SK-N-SH (cell line): ENCODE results near the gene MARCHF10. TPM values are rescaled to one million over a fixed set of nuclear protein-coding genes. Genes with fewer than 3 reads are reported as not detected.

Experiments used
- CTCF ChIA-PET: fragments of 300-600, 350-600 bp; formaldehyde crosslinking; extraction: SDS; loops from one replicate; lab custom pipeline; 2021; lab: Yijun Ruan, JAX
- POLR2A ChIA-PET: fragments of 350-600 bp; sonication (Branson Sonifier 250); formaldehyde crosslinking; extraction: SDS; loops from one replicate; lab custom pipeline; 2020; ENCODE audit warnings: antibody characterized with exemption, inconsistent platforms; lab: Yijun Ruan, JAX
- DNase-seq: peaks from one replicate; pipeline ENCODE4 v3.0.0; 2012
- H2AFZ ChIP-seq: fragments of 200-600 bp; sonication (generic); 2 replicates; pipeline ENCODE4 v1.8.1; 2016; ENCODE audit warnings: antibody characterized with exemption, mild to moderate bottlenecking, low read depth
- H3F3A ChIP-seq: fragments of 200-600 bp; sonication (generic); replicated peaks from 2 replicates; pipeline ENCODE3; 2016; ENCODE audit warnings: antibody characterized with exemption, mild to moderate bottlenecking; ENCODE audit not compliant: insufficient read depth
- H3K27ac ChIP-seq, 2 experiments: fragments of 200-500 bp in 1 of 2; fragments of 200-600 bp in 1 of 2; sonication (Bioruptor generic) in 1 of 2; sonication (generic), shearing (Covaris generic) in 1 of 2; 2 replicates each; pipeline versions ENCODE4 v1.5.1 to v1.6.1; 2014 to 2016; ENCODE audit warnings: low read depth in 2 of 2, inconsistent platforms in 1 of 2, low read length in 1 of 2, mild to moderate bottlenecking in 1 of 2, mixed read lengths in 1 of 2
- H3K27me3 ChIP-seq: fragments of 200-600 bp; sonication (generic), shearing (Covaris generic); 2 replicates; pipeline ENCODE4 v1.6.1; 2016; ENCODE audit warnings: mixed run types; ENCODE audit not compliant: insufficient read depth
- H3K36me3 ChIP-seq, 2 experiments: fragments of 200-500 bp in 1 of 2; fragments of 200-600 bp in 1 of 2; sonication (Bioruptor generic) in 1 of 2; sonication (generic) in 1 of 2; replicated peaks in 1 of 2; 2 replicates each; pipeline versions ENCODE3 to v1.5.1; 2014 to 2016; ENCODE audit warnings: low read length in 1 of 2, mild to moderate bottlenecking in 1 of 2; ENCODE audit not compliant: insufficient read depth in 2 of 2, control insufficient read depth in 1 of 2
- H3K4me1 ChIP-seq, 2 experiments: fragments of 200-500 bp in 1 of 2; fragments of 200-600 bp in 1 of 2; sonication (Bioruptor generic) in 1 of 2; sonication (generic), shearing (Covaris generic) in 1 of 2; 2 replicates each; pipeline versions ENCODE4 v1.5.1 to v1.6.1; 2014 to 2016; ENCODE audit warnings: low read depth in 1 of 2, low read length in 1 of 2, mixed run types in 1 of 2; ENCODE audit not compliant: insufficient read depth in 2 of 2, control insufficient read depth in 1 of 2
- H3K4me2 ChIP-seq: fragments of 200-600 bp; sonication (generic), shearing (Covaris generic); 2 replicates; pipeline ENCODE4 v1.6.1; 2017; ENCODE audit warnings: mixed run types
- H3K4me3 ChIP-seq, 2 experiments: fragments of 200-500 bp in 1 of 2; fragments of 200-600 bp in 1 of 2; sonication (Bioruptor generic) in 1 of 2; sonication (generic), shearing (Covaris generic) in 1 of 2; 2 replicates each; pipeline versions ENCODE4 v1.5.1 to v1.8.1; 2014 to 2016; ENCODE audit warnings: low read depth in 2 of 2, inconsistent platforms in 1 of 2, low read length in 1 of 2, mild to moderate bottlenecking in 1 of 2, mixed read lengths in 1 of 2, moderate library complexity in 1 of 2
- H3K79me2 ChIP-seq: fragments of 200-600 bp; sonication (generic); 2 replicates; pipeline ENCODE4 v1.8.1; 2017; ENCODE audit warnings: mild to moderate bottlenecking; ENCODE audit not compliant: insufficient read depth
- H3K9ac ChIP-seq: fragments of 200-600 bp; sonication (generic); 2 replicates; pipeline ENCODE4 v1.6.1; 2017; ENCODE audit warnings: mixed run types
- H3K9me2 ChIP-seq: fragments of 200-600 bp; sonication (generic); 2 replicates; pipeline ENCODE4 v1.6.1; 2017; ENCODE audit warnings: mixed run types
- H3K9me3 ChIP-seq: fragments of 200-600 bp; sonication (generic); 2 replicates; pipeline ENCODE4 v1.6.1; 2017; ENCODE audit warnings: mixed run types, mild to moderate bottlenecking, moderate library complexity
- H4K20me1 ChIP-seq: fragments of 200-600 bp; sonication (generic); 2 replicates; pipeline ENCODE4 v1.6.1; 2017; ENCODE audit warnings: mild to moderate bottlenecking, mixed run types; ENCODE audit not compliant: insufficient read depth
- EZH2phosphoT487 ChIP-seq: fragments of 200-600 bp; sonication (generic); IDR thresholded peaks from 2 replicates; pipeline ENCODE4 v1.6.1; 2017; ENCODE audit warnings: low read depth, mixed run types, mild to moderate bottlenecking, antibody characterized with exemption, moderate library complexity, borderline replicate concordance
- FOXJ3 ChIP-seq: sonication (generic); formaldehyde crosslinking; IDR thresholded peaks from 2 replicates; pipeline ENCODE4 v1.5.1; 2020; ENCODE audit warnings: mild to moderate bottlenecking, missing genetic modification reagents
- MEF2A ChIP-seq: IDR thresholded peaks from 2 replicates; pipeline ENCODE4 v1.4.0; 2012; ENCODE audit warnings: low read depth, borderline replicate concordance
- MXI1 ChIP-seq: IDR thresholded peaks from 2 replicates; pipeline ENCODE4 v1.6.1; 2012; ENCODE audit warnings: mild to moderate bottlenecking, low read depth, low read length, improper control_type of control experiment
- NFIC ChIP-seq: IDR thresholded peaks from 2 replicates; pipeline ENCODE4 v1.4.0; 2012; ENCODE audit warnings: borderline replicate concordance
- POLR2AphosphoS5 ChIP-seq: IDR thresholded peaks from 2 replicates; pipeline ENCODE4 v1.6.1; 2012; ENCODE audit warnings: low read depth, low read length
- RAD21 ChIP-seq: IDR thresholded peaks from 2 replicates; pipeline ENCODE4 v1.6.1; 2012; ENCODE audit warnings: mild to moderate bottlenecking, low read length
- RXRA ChIP-seq: IDR thresholded peaks from 2 replicates; pipeline ENCODE4 v1.4.0; 2012; ENCODE audit warnings: low read depth, mild to moderate bottlenecking, borderline replicate concordance
- SIN3A ChIP-seq: IDR thresholded peaks from 2 replicates; pipeline ENCODE4 v1.6.1; 2012; ENCODE audit warnings: low read depth, mild to moderate bottlenecking, low read length, moderate library complexity, borderline replicate concordance
- TCF12 ChIP-seq: IDR thresholded peaks from 2 replicates; pipeline ENCODE4 v1.4.0; 2012
- TEAD4 ChIP-seq: IDR thresholded peaks from 2 replicates; pipeline ENCODE4 v1.4.0; 2012; ENCODE audit warnings: mild to moderate bottlenecking, borderline replicate concordance; ENCODE audit not compliant: insufficient read depth
- YY1 ChIP-seq: IDR thresholded peaks from 2 replicates; pipeline ENCODE4 v1.4.0; 2012; ENCODE audit warnings: low read depth, mild to moderate bottlenecking
- WGBS: methylation state at CpG from one replicate; pipeline ENCODE4 v1.1.6; 2017; ENCODE audit warnings: low lambda C conversion rate; 5-methylcytosine and 5-hydroxymethylcytosine counted together
- polyA plus RNA-seq, 3 experiments: library from polyadenylated mRNA; depleted of rRNA; stranded (reverse); fragments of >200 nt; gene quantifications; 2 replicates each; pipeline ENCODE4 v1.2.3, GENCODE V29; 2012
- TF ChIP-seq, protein P1 (sequence below): IDR thresholded peaks from 2 replicates; pipeline ENCODE4; 2012
- TF ChIP-seq, protein P2 (sequence below): fragments of 150-350 bp; IDR thresholded peaks from 2 replicates; pipeline ENCODE4 v1.6.1; 2016; ENCODE audit warnings: mild to moderate bottlenecking, low read depth, low read length
- TF ChIP-seq, protein P3 (sequence below): IDR thresholded peaks from 2 replicates; pipeline ENCODE4 v1.6.1; 2012; ENCODE audit warnings: mild to moderate bottlenecking, low read depth, low read length, moderate library complexity

Gene MARCHF10
- polyA plus RNA-seq, 1 of the 3 experiments (the other 2 are of a cell fraction) = 0.16 TPM

DNA sequence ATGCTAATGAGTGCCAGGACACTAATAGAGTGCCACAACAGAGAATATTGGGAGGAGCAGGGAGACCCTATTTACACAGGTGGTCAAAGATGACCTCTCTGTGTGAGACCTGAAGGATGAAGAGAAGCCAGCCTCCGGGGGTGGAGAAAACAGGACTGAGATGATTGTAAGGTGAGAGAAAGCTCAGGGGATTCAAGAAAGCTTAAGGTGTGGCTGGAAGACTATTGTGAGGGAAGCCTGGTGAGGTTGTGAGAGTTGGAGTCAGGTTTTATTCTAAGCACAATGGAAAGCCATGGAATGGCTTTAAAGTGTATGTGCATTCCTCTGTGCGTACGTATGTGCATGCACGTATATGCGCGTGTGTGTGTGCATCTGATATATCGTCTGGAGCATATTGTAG is 10.4 kb upstream of the MARCHF10 start:
- WGBS = 95% methylated on average over 7 of the region's 7 CpGs
- Histone ChIP-seq H3K79me2 (no peaks in the 10 kb centered on the region), H3K9me2 (no peaks in the 10 kb centered on the region), H3K27me3 (no peaks in the 10 kb centered on the region), H3K27ac (peak overlapping the region in 1 of 2 experiments; percentile 99; a peak in 2 of 4 replicates), H2AFZ (no peak overlapping the region), H3K9ac (no peak overlapping the region), H3K4me3 (no peak overlapping the region), H3K36me3 (no peaks in the 10 kb centered on the region), H3K9me3 (no peaks in the 10 kb centered on the region), H4K20me1 (no peaks in the 10 kb centered on the region)
- POLR2A ChIA-PET = no interaction called here
- TF ChIP-seq, protein P1, sequence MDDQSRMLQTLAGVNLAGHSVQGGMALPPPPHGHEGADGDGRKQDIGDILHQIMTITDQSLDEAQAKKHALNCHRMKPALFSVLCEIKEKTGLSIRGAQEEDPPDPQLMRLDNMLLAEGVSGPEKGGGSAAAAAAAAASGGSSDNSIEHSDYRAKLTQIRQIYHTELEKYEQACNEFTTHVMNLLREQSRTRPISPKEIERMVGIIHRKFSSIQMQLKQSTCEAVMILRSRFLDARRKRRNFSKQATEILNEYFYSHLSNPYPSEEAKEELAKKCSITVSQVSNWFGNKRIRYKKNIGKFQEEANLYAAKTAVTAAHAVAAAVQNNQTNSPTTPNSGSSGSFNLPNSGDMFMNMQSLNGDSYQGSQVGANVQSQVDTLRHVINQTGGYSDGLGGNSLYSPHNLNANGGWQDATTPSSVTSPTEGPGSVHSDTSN = no peak
- no peak for TF ChIP-seq MEF2A
- TF ChIP-seq YY1 = no peak
- TF ChIP-seq, protein P2, sequence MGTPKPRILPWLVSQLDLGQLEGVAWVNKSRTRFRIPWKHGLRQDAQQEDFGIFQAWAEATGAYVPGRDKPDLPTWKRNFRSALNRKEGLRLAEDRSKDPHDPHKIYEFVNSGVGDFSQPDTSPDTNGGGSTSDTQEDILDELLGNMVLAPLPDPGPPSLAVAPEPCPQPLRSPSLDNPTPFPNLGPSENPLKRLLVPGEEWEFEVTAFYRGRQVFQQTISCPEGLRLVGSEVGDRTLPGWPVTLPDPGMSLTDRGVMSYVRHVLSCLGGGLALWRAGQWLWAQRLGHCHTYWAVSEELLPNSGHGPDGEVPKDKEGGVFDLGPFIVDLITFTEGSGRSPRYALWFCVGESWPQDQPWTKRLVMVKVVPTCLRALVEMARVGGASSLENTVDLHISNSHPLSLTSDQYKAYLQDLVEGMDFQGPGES = no peak
- no peak for TF ChIP-seq TEAD4
- no peak for TF ChIP-seq MXI1
- no peak for TF ChIP-seq RAD21
- no peak for TF ChIP-seq RXRA
- TF ChIP-seq POLR2AphosphoS5 = no peak
- no peak for TF ChIP-seq NFIC
- TF ChIP-seq SIN3A = no peak
- TF ChIP-seq FOXJ3 (CRISPR knock-in tag) = no peak
- TF ChIP-seq, protein P3, sequence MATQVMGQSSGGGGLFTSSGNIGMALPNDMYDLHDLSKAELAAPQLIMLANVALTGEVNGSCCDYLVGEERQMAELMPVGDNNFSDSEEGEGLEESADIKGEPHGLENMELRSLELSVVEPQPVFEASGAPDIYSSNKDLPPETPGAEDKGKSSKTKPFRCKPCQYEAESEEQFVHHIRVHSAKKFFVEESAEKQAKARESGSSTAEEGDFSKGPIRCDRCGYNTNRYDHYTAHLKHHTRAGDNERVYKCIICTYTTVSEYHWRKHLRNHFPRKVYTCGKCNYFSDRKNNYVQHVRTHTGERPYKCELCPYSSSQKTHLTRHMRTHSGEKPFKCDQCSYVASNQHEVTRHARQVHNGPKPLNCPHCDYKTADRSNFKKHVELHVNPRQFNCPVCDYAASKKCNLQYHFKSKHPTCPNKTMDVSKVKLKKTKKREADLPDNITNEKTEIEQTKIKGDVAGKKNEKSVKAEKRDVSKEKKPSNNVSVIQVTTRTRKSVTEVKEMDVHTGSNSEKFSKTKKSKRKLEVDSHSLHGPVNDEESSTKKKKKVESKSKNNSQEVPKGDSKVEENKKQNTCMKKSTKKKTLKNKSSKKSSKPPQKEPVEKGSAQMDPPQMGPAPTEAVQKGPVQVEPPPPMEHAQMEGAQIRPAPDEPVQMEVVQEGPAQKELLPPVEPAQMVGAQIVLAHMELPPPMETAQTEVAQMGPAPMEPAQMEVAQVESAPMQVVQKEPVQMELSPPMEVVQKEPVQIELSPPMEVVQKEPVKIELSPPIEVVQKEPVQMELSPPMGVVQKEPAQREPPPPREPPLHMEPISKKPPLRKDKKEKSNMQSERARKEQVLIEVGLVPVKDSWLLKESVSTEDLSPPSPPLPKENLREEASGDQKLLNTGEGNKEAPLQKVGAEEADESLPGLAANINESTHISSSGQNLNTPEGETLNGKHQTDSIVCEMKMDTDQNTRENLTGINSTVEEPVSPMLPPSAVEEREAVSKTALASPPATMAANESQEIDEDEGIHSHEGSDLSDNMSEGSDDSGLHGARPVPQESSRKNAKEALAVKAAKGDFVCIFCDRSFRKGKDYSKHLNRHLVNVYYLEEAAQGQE = no peak
- no peak for TF ChIP-seq TCF12
- no peak for TF ChIP-seq EZH2phosphoT487
- TF ChIP-seq, all 33 proteins: peak for 0
- Histone ChIP-seq H3F3A (peaks cover 23% of the 10 kb centered on the region), H3K4me2 (peak overlapping the region; percentile 85; the same call in 1 of the 2 replicates), H3K4me1 (peaks cover 16 to 18% of the 10 kb centered on the region in 2 experiments; a peak in 3 of 4 replicates)
- DNase-seq = no peak
- CTCF ChIA-PET = interaction anchor here (1.7 kb wide), 1 partner anchor 9 kb away, joined by 5 read pairs; no protein-coding TSS in a partner anchor
